ENCODE results near the gene CCDC197. TPM values are rescaled to one million over a fixed set of nuclear protein-coding genes. Genes with fewer than 3 reads are reported as not detected.

CCDC197 gene
- total RNA-seq, 2 experiments from 2014 or later, result not detected

GRCh38 chr14:93984070-93984469 lies 13.0 kb upstream of the CCDC197 start:
- H3K27me3 Mint-ChIP-seq, result no peaks in the 10 kb centered on the region
- no peak for DNase-seq
- CTCF ChIA-PET, result interaction anchor here (1.0 to 14.3 kb wide), 8 partner anchors 9 to 45 kb away, joined by 3 to 173 read pairs (median 6); partner anchors contain the start of gene CCDC197
- peaks cover 12% of the 10 kb centered on the region for H3K36me3 Mint-ChIP-seq (ENCODE audit: low read depth)
- no peak overlapping the region for H3K27ac Mint-ChIP-seq
- no peak overlapping the region for H3K4me3 Mint-ChIP-seq
- POLR2A ChIA-PET, result no interaction called here
- peaks cover 16% of the 10 kb centered on the region for H3K4me1 Mint-ChIP-seq
- peaks cover 9% of the 10 kb centered on the region for H3K9me3 Mint-ChIP-seq

GRCh38 chr14:93984987-93985410 lies 12.1 kb upstream of the CCDC197 start:
- POLR2A ChIA-PET, result no interaction called here
- Mint-ChIP-seq H3K36me3 (ENCODE audit: low read depth) (peaks cover 7% of the 10 kb centered on the region), H3K27ac (no peak overlapping the region)

GRCh38 chr14:93986955-93987354 lies 10.1 kb upstream of the CCDC197 start:
- H3K9me3 Mint-ChIP-seq, result no peaks in the 10 kb centered on the region
- ChIA-PET POLR2A (no interaction called here), CTCF (interaction anchor here (0.7 to 1.2 kb wide), 4 partner anchors 9 to 47 kb away, joined by 3 to 7 read pairs (median 6); no protein-coding TSS in a partner anchor)
- H3K4me3 Mint-ChIP-seq, result no peak overlapping the region
- H3K27me3 Mint-ChIP-seq, result peaks cover under 1% of the 10 kb centered on the region
- peaks cover 5% of the 10 kb centered on the region for H3K4me1 Mint-ChIP-seq
- H3K36me3 Mint-ChIP-seq (ENCODE audit: low read depth), result no peaks in the 10 kb centered on the region
- H3K27ac Mint-ChIP-seq, result no peak overlapping the region
- no peak for DNase-seq

More at GRCh38 chr14:93984987-93985410, 12.1 kb upstream of the CCDC197 start:
- Mint-ChIP-seq H3K4me1 (peaks cover 12% of the 10 kb centered on the region), H3K9me3 (peaks cover 5% of the 10 kb centered on the region), H3K27me3 (no peaks in the 10 kb centered on the region), H3K4me3 (no peak overlapping the region)
- CTCF ChIA-PET, result interaction anchor here (1.0 to 4.7 kb wide), 5 partner anchors 10 to 46 kb away, joined by 3 to 30 read pairs (median 4); partner anchors contain the start of gene CCDC197
- no peak for DNase-seq

- H3K4me1 Mint-ChIP-seq, result peaks cover 5% of the 10 kb centered on the region
- peaks cover 2% of the 10 kb centered on the region for H3K27me3 Mint-ChIP-seq
- H3K9me3 Mint-ChIP-seq, result no peaks in the 10 kb centered on the region
- H3K27ac Mint-ChIP-seq, result no peak overlapping the region
- H3K36me3 Mint-ChIP-seq (ENCODE audit: low read depth), result no peaks in the 10 kb centered on the region
- no peak for DNase-seq
- POLR2A ChIA-PET, result no interaction called here
- H3K4me3 Mint-ChIP-seq, result no peak overlapping the region
- CTCF ChIA-PET, result interaction anchor here (1.1 kb wide), 1 partner anchor 9 kb away, joined by 7 read pairs; no protein-coding TSS in a partner anchor
Measured at GRCh38 chr14:93987376-93987775, 9.7 kb upstream of the CCDC197 start.

DNA sequence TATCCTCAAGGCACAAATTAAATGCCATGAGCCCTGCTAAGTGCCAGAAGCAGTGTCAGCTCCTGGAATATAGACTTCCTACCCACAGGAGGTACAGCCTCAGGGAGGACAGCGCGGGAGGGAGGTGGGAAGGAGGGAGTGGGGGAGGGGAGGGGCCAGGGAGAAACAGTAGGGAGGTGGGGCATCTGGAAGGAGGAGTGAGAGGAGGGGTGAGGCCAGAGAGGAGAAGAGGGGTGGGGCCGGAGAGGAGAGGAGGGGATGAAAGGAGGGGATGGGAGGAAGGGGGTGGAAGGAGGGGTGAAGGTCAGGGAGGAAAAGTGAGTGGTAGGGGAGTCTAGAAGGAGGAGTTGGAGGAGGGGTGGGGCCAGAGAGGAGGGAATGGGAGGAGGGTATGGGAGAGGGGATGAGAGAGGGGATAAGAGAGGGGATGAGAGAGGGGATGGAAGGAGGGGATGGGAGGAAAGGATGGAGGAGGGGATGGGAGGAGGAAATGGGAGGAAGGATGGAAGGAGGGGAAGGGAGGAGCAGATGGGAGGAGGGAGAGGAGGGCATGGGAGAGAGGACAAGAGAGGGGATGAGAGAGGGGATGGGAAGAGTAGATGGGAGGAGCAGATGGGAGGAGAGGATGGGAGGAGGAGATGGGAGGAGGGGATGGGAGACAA lies 9.2 kb upstream of the CCDC197 start:
- POLR2A ChIA-PET, result no interaction called here
- CTCF ChIA-PET, result no interaction called here
- Mint-ChIP-seq H3K4me1 (peaks cover 5% of the 10 kb centered on the region), H3K4me3 (no peak overlapping the region), H3K27ac (no peak overlapping the region), H3K9me3 (no peaks in the 10 kb centered on the region), H3K27me3 (peaks cover 2% of the 10 kb centered on the region), H3K36me3 (ENCODE audit: low read depth) (no peaks in the 10 kb centered on the region)
- DNase-seq, result no peak

- no peaks in the 10 kb centered on the region for H3K9me3 Mint-ChIP-seq
- peaks cover 2% of the 10 kb centered on the region for H3K27me3 Mint-ChIP-seq
- ChIA-PET CTCF (interaction anchor here (1.5 to 4.8 kb wide), 3 partner anchors 8 to 50 kb away, joined by 4 to 29 read pairs (median 5); partner anchors contain the start of gene ASB2), POLR2A (no interaction called here)
- H3K27ac Mint-ChIP-seq, result no peak overlapping the region
- no peak for DNase-seq
- H3K36me3 Mint-ChIP-seq (ENCODE audit: low read depth), result no peaks in the 10 kb centered on the region
- peaks cover 12% of the 10 kb centered on the region for H3K4me1 Mint-ChIP-seq
- H3K4me3 Mint-ChIP-seq, result no peak overlapping the region
Measured at GRCh38 chr14:93989939-93990338, 7.2 kb upstream of the CCDC197 start.

DNA sequence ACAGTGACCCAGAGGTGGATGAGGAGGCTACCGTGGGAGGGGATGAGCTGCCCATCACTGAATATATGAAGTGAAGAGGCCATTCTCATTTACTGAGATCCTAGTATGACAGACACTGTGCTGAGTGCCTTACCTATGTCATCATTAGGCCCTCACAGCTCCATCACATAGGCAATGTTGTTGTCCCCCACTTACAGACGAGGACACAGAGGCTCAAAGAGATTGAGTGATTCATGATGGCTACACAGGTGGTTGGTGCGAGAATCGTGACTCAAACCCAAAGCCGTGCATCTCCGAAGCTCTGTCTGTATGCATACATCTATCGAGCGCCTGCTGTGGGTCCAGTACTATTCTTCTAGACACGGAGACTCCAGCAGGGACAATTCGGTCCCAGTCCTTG lies 5.9 kb upstream of the CCDC197 start:
- POLR2A ChIA-PET, result interaction anchor here (0.6 to 0.7 kb wide), 2 partner anchors 10 to 1035 kb away, joined by 3 read pairs; no protein-coding TSS in a partner anchor
- DNase-seq, result no peak
- Mint-ChIP-seq H3K27me3 (peaks cover 2% of the 10 kb centered on the region), H3K9me3 (no peaks in the 10 kb centered on the region), H3K4me1 (peaks cover 20% of the 10 kb centered on the region), H3K36me3 (ENCODE audit: low read depth) (no peaks in the 10 kb centered on the region), H3K4me3 (no peak overlapping the region), H3K27ac (no peak overlapping the region)
- CTCF ChIA-PET, result interaction anchor here (0.7 to 4.8 kb wide), 9 partner anchors 9 to 52 kb away, joined by 3 to 29 read pairs (median 5); partner anchors contain the start of gene ASB2

DNA sequence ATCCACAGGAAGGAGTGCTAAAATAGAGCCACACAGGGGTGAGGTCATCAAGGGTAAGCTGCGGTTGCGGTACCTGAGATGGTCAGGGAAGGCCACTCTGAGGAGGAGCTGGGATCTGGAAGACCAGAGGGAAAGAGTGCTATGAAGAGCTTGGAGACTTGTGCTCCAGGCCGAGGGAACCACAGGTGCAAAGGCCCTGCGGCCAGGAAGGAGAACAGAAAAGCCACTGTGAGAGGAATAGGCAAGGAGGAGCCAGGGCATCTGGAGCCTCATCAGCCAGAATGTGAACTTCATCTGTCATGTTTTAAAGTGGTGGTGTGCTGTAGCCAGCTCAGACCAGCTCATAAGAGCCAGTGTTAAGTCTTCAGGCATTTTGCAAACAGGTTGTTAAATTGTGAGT lies 5.5 kb upstream of the CCDC197 start:
- no peak overlapping the region for H3K27ac Mint-ChIP-seq
- CTCF ChIA-PET, result interaction anchor here (0.7 to 4.8 kb wide), 11 partner anchors 10 to 52 kb away, joined by 3 to 29 read pairs (median 4); partner anchors contain the start of gene ASB2

GRCh38 chr14:93993382-93993781 lies 3.7 kb upstream of the CCDC197 start:
- Mint-ChIP-seq H3K27ac (no peak overlapping the region), H3K36me3 (ENCODE audit: low read depth) (no peaks in the 10 kb centered on the region), H3K4me3 (no peak overlapping the region), H3K9me3 (no peaks in the 10 kb centered on the region), H3K27me3 (peaks cover 2% of the 10 kb centered on the region), H3K4me1 (peaks cover 33% of the 10 kb centered on the region)
- ChIA-PET CTCF (interaction anchor here (0.6 to 4.8 kb wide), 8 partner anchors 10 to 177 kb away, joined by 3 to 29 read pairs (median 6); no protein-coding TSS in a partner anchor), POLR2A (no interaction called here)
- no peak for DNase-seq

More for the DNA sequence above, 5.5 kb upstream of the CCDC197 start:
- POLR2A ChIA-PET, result interaction anchor here (0.6 to 0.7 kb wide), 2 partner anchors 10 to 1036 kb away, joined by 3 read pairs; no protein-coding TSS in a partner anchor
- H3K4me1 Mint-ChIP-seq, result peaks cover 20% of the 10 kb centered on the region
- H3K9me3 Mint-ChIP-seq, result no peaks in the 10 kb centered on the region
- no peak overlapping the region for H3K4me3 Mint-ChIP-seq
- peaks cover 2% of the 10 kb centered on the region for H3K27me3 Mint-ChIP-seq
- no peak for DNase-seq
- no peaks in the 10 kb centered on the region for H3K36me3 Mint-ChIP-seq (ENCODE audit: low read depth)

- Mint-ChIP-seq H3K27me3 (peaks cover 2% of the 10 kb centered on the region), H3K4me1 (peaks cover 35% of the 10 kb centered on the region), H3K4me3 (no peak overlapping the region), H3K36me3 (ENCODE audit: low read depth) (no peaks in the 10 kb centered on the region), H3K27ac (no peak overlapping the region), H3K9me3 (no peaks in the 10 kb centered on the region)
- ChIA-PET POLR2A (no interaction called here), CTCF (interaction anchor here (1.4 to 7.6 kb wide), 9 partner anchors 9 to 55 kb away, joined by 3 to 112 read pairs (median 4); no protein-coding TSS in a partner anchor)
- no peak for DNase-seq
Measured at GRCh38 chr14:93994919-93995682, 2.0 kb upstream of the CCDC197 start.

DNA sequence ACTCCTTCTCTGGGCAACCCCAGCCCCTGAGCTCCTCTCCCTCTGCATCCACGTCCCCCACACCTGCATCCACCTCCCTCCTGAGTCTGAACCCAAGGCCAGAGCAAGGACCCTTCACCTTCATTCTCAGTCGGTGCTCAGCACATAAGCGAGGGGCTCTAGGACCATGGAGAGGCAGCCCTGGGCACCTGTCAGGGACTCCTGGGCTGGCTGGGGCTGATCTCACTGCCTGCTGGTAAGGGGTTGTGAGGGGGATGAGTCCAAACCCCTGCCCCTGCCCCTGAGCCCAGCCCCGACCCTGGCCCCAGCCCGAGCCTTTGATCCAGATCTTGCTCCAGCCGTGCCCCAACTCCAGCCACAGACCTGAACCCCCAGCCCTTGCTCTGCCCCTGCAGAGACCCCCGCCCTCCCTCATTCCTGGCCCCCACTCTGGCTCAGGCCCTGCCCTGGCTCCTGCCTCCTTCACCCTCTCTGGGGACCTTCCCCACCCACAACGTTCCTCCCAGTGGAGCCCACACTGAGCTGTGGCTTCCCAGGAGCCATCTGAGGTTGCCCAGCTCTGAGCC lies 888 bp upstream of the CCDC197 start:
- peak overlapping the region; percentile 63 for H3K27ac Mint-ChIP-seq
- peaks cover 38% of the 10 kb centered on the region for H3K4me1 Mint-ChIP-seq
- no peaks in the 10 kb centered on the region for H3K36me3 Mint-ChIP-seq (ENCODE audit: low read depth)
- no peak for DNase-seq
- no peak overlapping the region for H3K4me3 Mint-ChIP-seq
- peaks cover 2% of the 10 kb centered on the region for H3K27me3 Mint-ChIP-seq
- CTCF ChIA-PET, result interaction anchor here (1.5 to 7.6 kb wide), 10 partner anchors 11 to 57 kb away, joined by 3 to 112 read pairs (median 4); no protein-coding TSS in a partner anchor
- POLR2A ChIA-PET, result no interaction called here
- no peaks in the 10 kb centered on the region for H3K9me3 Mint-ChIP-seq
